ENCODE data around the gene BTK.

Gene BTK

DNA sequence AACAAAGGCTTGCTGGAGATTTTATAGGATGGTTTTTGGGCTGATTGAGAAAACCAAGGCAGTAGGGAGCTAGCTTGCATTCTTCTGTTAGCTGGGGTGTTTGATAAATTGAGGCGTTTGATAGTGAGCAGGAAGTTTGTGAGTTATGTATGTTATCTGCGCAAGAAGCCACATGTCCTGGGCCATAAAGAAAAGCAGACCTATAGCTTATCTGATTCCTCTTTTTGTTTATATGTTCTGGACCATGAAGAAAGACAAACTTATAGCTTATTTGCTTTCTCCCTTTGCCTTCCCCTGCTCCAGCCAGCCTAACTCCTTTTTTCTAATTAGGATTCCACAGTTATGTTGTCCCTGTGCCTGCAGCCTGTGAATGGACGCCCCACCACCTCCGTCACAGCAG is 31.2 kb upstream of the BTK start:
- no peak for TF ChIP-seq CTCF (IDR thresholded peaks at IDR 0.05; ENCODE audit: insufficient read depth, low read depth, low read length, missing control alignments)
- no peak overlapping the region for H3K4me3 ChIP-seq (ENCODE audit: low read depth, low read length)
- no peak for DNase-seq (ENCODE audit: low read depth)

DNA sequence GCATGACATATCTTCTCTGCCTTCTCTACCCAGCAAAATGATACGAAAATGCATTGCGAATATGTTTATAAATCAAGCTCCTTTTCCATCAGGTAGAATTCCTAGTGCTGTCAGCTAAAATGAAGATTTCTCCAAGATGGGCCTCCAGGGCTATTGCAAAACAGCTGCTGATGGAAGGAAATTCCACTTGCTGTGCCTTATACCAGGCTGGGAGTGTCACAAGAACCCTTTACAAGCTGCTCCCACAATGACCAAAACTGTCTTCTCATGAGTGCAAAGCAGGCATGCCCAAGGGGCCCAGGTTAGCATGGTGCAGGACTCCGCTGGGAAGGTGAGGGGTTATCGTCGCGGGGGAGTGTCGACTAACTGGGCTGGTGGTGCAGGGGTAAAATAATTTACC is 30.7 kb upstream of the BTK start:
- no peak for TF ChIP-seq CTCF (IDR thresholded peaks at IDR 0.05; ENCODE audit: insufficient read depth, low read depth, low read length, missing control alignments)
- DNase-seq (ENCODE audit: low read depth): no peak
- no peak overlapping the region for H3K4me3 ChIP-seq (ENCODE audit: low read depth, low read length)

DNA sequence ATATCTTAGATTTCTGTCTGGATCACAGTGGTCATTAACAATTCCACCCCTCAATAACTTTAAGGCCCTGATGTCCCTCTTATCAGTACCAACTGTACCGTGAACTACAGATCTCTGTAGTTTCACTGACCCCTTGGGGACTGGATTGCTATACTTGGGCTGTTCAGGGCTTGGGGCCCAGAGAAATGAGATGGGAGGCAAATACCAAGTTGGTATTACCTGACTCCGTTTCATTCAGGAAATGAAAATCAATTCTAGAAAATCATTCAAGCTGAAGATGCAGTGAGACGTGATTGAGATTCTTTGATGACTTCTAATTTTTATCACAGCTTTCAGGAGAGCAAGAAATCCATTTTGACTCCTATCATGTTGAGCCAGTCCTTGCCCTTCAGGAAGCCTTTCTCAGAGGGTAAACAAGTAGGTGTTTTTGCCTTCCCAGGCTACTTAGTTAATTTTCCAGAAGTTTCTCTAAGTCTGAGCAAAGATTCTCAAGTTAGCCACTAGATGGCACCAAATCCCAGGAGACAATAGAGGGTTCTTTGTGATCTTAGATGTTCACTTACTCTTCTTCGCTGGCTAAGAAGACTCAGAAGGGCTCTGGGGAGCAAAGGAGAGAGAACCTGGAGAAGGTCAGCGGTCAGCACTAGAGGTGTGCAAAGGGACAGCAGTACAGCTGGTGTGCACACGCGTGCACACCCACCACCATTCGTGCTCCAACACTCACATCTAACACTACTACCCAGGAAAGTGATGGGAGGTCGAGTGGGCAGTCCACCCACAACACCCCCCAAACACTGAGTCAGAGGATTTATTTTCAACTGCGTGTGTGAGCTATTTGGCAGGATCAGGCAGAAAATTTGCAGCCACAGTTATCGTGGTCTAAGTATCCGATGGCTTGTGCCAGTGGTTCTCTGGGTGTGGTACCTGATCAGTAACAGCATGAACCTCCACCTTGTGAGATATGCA is 29.5 kb upstream of the BTK start:
- peak; percentile 79 for DNase-seq (ENCODE audit: low read depth)
- H3K4me3 ChIP-seq (ENCODE audit: low read depth, low read length): no peak overlapping the region; the same call in 1 of the 2 replicates
- peak; percentile 52 for TF ChIP-seq CTCF (IDR thresholded peaks at IDR 0.05; ENCODE audit: insufficient read depth, low read depth, low read length, missing control alignments)

DNA sequence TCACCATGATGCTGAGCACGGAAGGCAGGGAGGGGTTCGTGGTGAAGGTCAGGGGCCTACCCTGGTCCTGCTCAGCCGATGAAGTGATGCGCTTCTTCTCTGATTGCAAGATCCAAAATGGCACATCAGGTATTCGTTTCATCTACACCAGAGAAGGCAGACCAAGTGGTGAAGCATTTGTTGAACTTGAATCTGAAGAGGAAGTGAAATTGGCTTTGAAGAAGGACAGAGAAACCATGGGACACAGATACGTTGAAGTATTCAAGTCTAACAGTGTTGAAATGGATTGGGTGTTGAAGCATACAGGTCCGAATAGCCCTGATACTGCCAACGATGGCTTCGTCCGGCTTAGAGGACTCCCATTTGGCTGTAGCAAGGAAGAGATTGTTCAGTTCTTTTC is 26.0 kb upstream of the BTK start:
- no peak for DNase-seq (ENCODE audit: low read depth)
- TF ChIP-seq CTCF (IDR thresholded peaks at IDR 0.05; ENCODE audit: insufficient read depth, low read depth, low read length, missing control alignments): no peak
- no peak overlapping the region for H3K4me3 ChIP-seq (ENCODE audit: low read depth, low read length)

GRCh38 chrX:101410461-101410860 is 24.5 kb upstream of the BTK start:
- DNase-seq (ENCODE audit: low read depth): no peak
- no peak for TF ChIP-seq CTCF (IDR thresholded peaks at IDR 0.05; ENCODE audit: insufficient read depth, low read depth, low read length, missing control alignments)
- H3K4me3 ChIP-seq (ENCODE audit: low read depth, low read length): no peak overlapping the region

- peak overlapping the region; percentile 78 for H3K4me3 ChIP-seq (ENCODE audit: low read depth, low read length)
- no peak for TF ChIP-seq CTCF (IDR thresholded peaks at IDR 0.05; ENCODE audit: insufficient read depth, low read depth, low read length, missing control alignments)
- DNase-seq (ENCODE audit: low read depth): no peak
Measured at GRCh38 chrX:101409043-101409442, 23.1 kb upstream of the BTK start.

DNA sequence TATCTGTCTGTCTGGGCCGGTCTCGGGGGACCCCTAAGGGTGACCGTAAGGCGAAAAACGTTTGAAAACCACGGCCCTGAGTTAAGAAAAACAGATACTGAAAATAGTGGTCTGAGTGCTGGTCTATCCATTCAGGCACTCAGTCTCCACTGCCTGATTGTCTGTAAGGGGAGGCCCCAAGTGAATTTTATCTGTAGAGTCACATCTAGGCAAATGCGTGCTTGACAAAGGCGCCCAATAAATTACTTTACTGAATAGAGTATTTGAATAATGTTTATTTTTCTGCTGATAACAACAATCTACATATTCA is 22.5 kb upstream of the BTK start:
- TF ChIP-seq CTCF (IDR thresholded peaks at IDR 0.05; ENCODE audit: insufficient read depth, low read depth, low read length, missing control alignments): no peak
- peak overlapping the region; percentile 78 for H3K4me3 ChIP-seq (ENCODE audit: low read depth, low read length)
- DNase-seq (ENCODE audit: low read depth): no peak

All from GM12865 (cell line).